ENCODE measurements around the gene PKNOX2.

PKNOX2 gene

GRCh38 chr11:125304876-125305275 lies 140.3 kb downstream of the PKNOX2 start:
- no peaks in the 10 kb centered on the region for H3K79me2 ChIP-seq (ENCODE audit: insufficient read depth, low read length)
- ATAC-seq (ENCODE audit: insufficient read depth, low read depth) (no peak), DNase-seq (no peak)
- no peak overlapping the region for H3K9ac ChIP-seq (ENCODE audit: low read depth, low read length)
- H3K4me3 ChIP-seq (ENCODE audit: low read depth in 1 of 2, low read length in 2 of 2), result no peak overlapping the region
- no peaks in the 10 kb centered on the region for H3K36me3 ChIP-seq (ENCODE audit: insufficient read depth, low read length)
- no peak for TF ChIP-seq EZH2 (IDR thresholded peaks at IDR 0.05; ENCODE audit: borderline replicate concordance, low read depth, low read length, severe bottlenecking)
- TF ChIP-seq CTCF (IDR thresholded peaks at IDR 0.05; ENCODE audit: borderline replicate concordance, extremely low read depth, low read length, poor library complexity, severe bottlenecking), result no peak
- H3K4me2 ChIP-seq (ENCODE audit: insufficient read depth, low read length), result no peak overlapping the region
- peaks cover 16% of the 10 kb centered on the region for H3K27me3 ChIP-seq (ENCODE audit: insufficient read depth, low read length, poor library complexity)
- no peaks in the 10 kb centered on the region for H3K9me3 ChIP-seq (ENCODE audit: insufficient read depth, low read length, severe bottlenecking)
- H3K27ac ChIP-seq (ENCODE audit: low read length), result no peak overlapping the region
- H4K20me1 ChIP-seq (ENCODE audit: insufficient read depth, low read length), result peaks cover 5% of the 10 kb centered on the region; the same call in 1 of the 2 replicates
- H3K4me1 ChIP-seq (ENCODE audit: insufficient read depth, low read length), result no peaks in the 10 kb centered on the region
- no peak overlapping the region for H2AFZ ChIP-seq (ENCODE audit: low read depth, low read length)

- Histone ChIP-seq H2AFZ (ENCODE audit: low read depth, low read length) (no peak overlapping the region), H3K4me3 (ENCODE audit: low read depth in 1 of 2, low read length in 2 of 2) (no peak overlapping the region), H3K27me3 (ENCODE audit: insufficient read depth, low read length, poor library complexity) (peaks cover 16% of the 10 kb centered on the region), H3K79me2 (ENCODE audit: insufficient read depth, low read length) (no peaks in the 10 kb centered on the region), H3K36me3 (ENCODE audit: insufficient read depth, low read length) (no peaks in the 10 kb centered on the region), H3K27ac (ENCODE audit: low read length) (no peak overlapping the region), H3K9me3 (ENCODE audit: insufficient read depth, low read length, severe bottlenecking) (no peaks in the 10 kb centered on the region), H4K20me1 (ENCODE audit: insufficient read depth, low read length) (peaks cover 5% of the 10 kb centered on the region; the same call in 1 of the 2 replicates), H3K4me2 (ENCODE audit: insufficient read depth, low read length) (no peak overlapping the region), H3K9ac (ENCODE audit: low read depth, low read length) (no peak overlapping the region), H3K4me1 (ENCODE audit: insufficient read depth, low read length) (no peaks in the 10 kb centered on the region)
- ATAC-seq (ENCODE audit: insufficient read depth, low read depth), result no peak
- no peak for DNase-seq
- no peak for TF ChIP-seq EZH2 (IDR thresholded peaks at IDR 0.05; ENCODE audit: borderline replicate concordance, low read depth, low read length, severe bottlenecking)
- TF ChIP-seq CTCF (IDR thresholded peaks at IDR 0.05; ENCODE audit: borderline replicate concordance, extremely low read depth, low read length, poor library complexity, severe bottlenecking), result no peak
Measured at GRCh38 chr11:125305345-125305744, 140.8 kb downstream of the PKNOX2 start.

GRCh38 chr11:125306476-125306875 lies 141.9 kb downstream of the PKNOX2 start:
- DNase-seq (no peak), ATAC-seq (ENCODE audit: insufficient read depth, low read depth) (no peak)
- Histone ChIP-seq H3K27ac (ENCODE audit: low read length) (no peak overlapping the region), H3K9me3 (ENCODE audit: insufficient read depth, low read length, severe bottlenecking) (no peaks in the 10 kb centered on the region), H3K4me3 (ENCODE audit: low read depth in 1 of 2, low read length in 2 of 2) (no peak overlapping the region), H3K27me3 (ENCODE audit: insufficient read depth, low read length, poor library complexity) (peaks cover 16% of the 10 kb centered on the region), H3K4me1 (ENCODE audit: insufficient read depth, low read length) (no peaks in the 10 kb centered on the region), H2AFZ (ENCODE audit: low read depth, low read length) (no peak overlapping the region), H3K4me2 (ENCODE audit: insufficient read depth, low read length) (no peak overlapping the region), H3K79me2 (ENCODE audit: insufficient read depth, low read length) (no peaks in the 10 kb centered on the region), H3K9ac (ENCODE audit: low read depth, low read length) (no peak overlapping the region), H3K36me3 (ENCODE audit: insufficient read depth, low read length) (no peaks in the 10 kb centered on the region), H4K20me1 (ENCODE audit: insufficient read depth, low read length) (no peaks in the 10 kb centered on the region)
- TF ChIP-seq EZH2 (IDR thresholded peaks at IDR 0.05; ENCODE audit: borderline replicate concordance, low read depth, low read length, severe bottlenecking) (no peak), CTCF (IDR thresholded peaks at IDR 0.05; ENCODE audit: borderline replicate concordance, extremely low read depth, low read length, poor library complexity, severe bottlenecking) (no peak)

GRCh38 chr11:125308246-125308645 lies 143.7 kb downstream of the PKNOX2 start:
- Histone ChIP-seq H2AFZ (ENCODE audit: low read depth, low read length) (no peak overlapping the region), H3K9ac (ENCODE audit: low read depth, low read length) (no peak overlapping the region), H3K4me1 (ENCODE audit: insufficient read depth, low read length) (no peaks in the 10 kb centered on the region), H3K79me2 (ENCODE audit: insufficient read depth, low read length) (no peaks in the 10 kb centered on the region), H4K20me1 (ENCODE audit: insufficient read depth, low read length) (no peaks in the 10 kb centered on the region), H3K4me2 (ENCODE audit: insufficient read depth, low read length) (no peak overlapping the region), H3K4me3 (ENCODE audit: low read depth in 1 of 2, low read length in 2 of 2) (no peak overlapping the region), H3K27me3 (ENCODE audit: insufficient read depth, low read length, poor library complexity) (peaks cover 13% of the 10 kb centered on the region), H3K36me3 (ENCODE audit: insufficient read depth, low read length) (no peaks in the 10 kb centered on the region), H3K27ac (ENCODE audit: low read length) (no peak overlapping the region), H3K9me3 (ENCODE audit: insufficient read depth, low read length, severe bottlenecking) (no peaks in the 10 kb centered on the region)
- no peak for ATAC-seq (ENCODE audit: insufficient read depth, low read depth)
- TF ChIP-seq CTCF (IDR thresholded peaks at IDR 0.05; ENCODE audit: borderline replicate concordance, extremely low read depth, low read length, poor library complexity, severe bottlenecking) (no peak), EZH2 (IDR thresholded peaks at IDR 0.05; ENCODE audit: borderline replicate concordance, low read depth, low read length, severe bottlenecking) (no peak)
- DNase-seq, result no peak
